ENCODE results near the gene LDHAL6B. TPM values are rescaled to one million over a fixed set of nuclear protein-coding genes. Genes with fewer than 3 reads are reported as not detected.

The LDHAL6B gene
- total RNA-seq, 1 experiment from 2014 or later = not detected

DNA sequence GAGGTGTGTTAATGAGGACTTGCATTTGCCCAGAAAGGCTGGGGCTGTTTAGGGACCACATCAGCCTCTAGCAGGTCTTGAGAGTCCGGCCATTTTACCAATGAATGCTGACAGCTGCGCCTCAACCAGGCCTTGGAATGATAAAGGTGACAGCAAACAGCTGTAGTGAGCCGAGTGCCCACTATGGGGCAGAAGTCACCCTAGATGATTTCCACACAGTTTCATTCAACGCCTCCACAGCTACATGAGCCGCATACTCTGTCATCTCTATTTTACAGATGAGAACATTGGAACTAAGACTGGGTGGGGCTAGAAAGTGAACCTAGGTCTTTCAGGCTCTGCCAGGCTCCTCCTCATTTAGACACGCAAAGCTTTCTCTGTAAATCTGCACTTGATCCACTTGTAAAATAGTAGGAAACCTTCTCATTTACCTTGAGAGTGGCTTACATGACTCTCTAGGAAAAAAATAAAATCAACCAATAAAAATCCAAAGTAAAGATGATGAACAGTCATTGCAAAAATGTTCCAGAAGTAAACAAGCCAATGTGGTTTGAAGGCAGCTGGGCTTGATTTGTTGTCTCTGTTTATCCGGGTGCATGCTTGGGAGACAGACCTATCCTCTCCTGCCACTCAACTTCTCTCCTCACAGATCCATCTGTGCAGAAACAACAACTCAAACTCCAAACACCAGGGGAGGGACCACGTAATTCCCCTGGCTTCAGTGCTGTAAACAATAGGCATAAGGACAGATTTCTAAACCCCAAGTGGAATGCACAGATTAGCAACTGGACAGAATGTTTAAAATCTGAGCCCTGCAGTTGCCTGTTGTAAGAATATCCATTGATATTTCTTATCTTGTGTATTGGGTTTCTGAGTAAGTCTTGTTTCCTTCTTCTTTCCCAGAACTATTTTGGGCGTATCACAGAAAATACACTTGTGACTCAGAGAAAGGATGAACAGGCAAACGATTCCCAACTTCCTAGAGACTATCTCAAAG is 31.5 kb upstream of the LDHAL6B start:
- Mint-ChIP-seq H3K27me3 (ENCODE audit: unreplicated experiment) (no peaks in the 10 kb centered on the region), H3K27ac (ENCODE audit: unreplicated experiment) (peak overlapping the region; percentile 24), H3K9me3 (ENCODE audit: low read depth, unreplicated experiment) (no peaks in the 10 kb centered on the region), H3K4me3 (ENCODE audit: low read depth, unreplicated experiment) (no peak overlapping the region), H3K36me3 (ENCODE audit: insufficient read depth, unreplicated experiment) (peaks cover 87% of the 10 kb centered on the region), H3K4me1 (ENCODE audit: low read depth, unreplicated experiment) (peaks cover 14% of the 10 kb centered on the region)
- CTCF ChIA-PET = interaction anchor here (0.7 to 1.4 kb wide), 6 partner anchors 17 to 326 kb away, joined by 3 to 8 read pairs (median 3); partner anchors contain the start of gene MYO1E
- BruUV-seq (replicated peaks) = no TSS peak
- DNase-seq = peak; percentile 57
- TF ChIP-seq, protein P1, sequence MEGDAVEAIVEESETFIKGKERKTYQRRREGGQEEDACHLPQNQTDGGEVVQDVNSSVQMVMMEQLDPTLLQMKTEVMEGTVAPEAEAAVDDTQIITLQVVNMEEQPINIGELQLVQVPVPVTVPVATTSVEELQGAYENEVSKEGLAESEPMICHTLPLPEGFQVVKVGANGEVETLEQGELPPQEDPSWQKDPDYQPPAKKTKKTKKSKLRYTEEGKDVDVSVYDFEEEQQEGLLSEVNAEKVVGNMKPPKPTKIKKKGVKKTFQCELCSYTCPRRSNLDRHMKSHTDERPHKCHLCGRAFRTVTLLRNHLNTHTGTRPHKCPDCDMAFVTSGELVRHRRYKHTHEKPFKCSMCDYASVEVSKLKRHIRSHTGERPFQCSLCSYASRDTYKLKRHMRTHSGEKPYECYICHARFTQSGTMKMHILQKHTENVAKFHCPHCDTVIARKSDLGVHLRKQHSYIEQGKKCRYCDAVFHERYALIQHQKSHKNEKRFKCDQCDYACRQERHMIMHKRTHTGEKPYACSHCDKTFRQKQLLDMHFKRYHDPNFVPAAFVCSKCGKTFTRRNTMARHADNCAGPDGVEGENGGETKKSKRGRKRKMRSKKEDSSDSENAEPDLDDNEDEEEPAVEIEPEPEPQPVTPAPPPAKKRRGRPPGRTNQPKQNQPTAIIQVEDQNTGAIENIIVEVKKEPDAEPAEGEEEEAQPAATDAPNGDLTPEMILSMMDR (IDR thresholded peaks at IDR 0.05; ENCODE audit: unreplicated experiment) = peak; percentile 68
- intact Hi-C loops (cut with micrococcal nuclease; ENCODE audit: unreplicated experiment) = loop anchor here (5.0 to 10.0 kb wide), 2 partner anchors 200 to 317 kb away; partner anchors contain the start of gene MYO1E

DNA sequence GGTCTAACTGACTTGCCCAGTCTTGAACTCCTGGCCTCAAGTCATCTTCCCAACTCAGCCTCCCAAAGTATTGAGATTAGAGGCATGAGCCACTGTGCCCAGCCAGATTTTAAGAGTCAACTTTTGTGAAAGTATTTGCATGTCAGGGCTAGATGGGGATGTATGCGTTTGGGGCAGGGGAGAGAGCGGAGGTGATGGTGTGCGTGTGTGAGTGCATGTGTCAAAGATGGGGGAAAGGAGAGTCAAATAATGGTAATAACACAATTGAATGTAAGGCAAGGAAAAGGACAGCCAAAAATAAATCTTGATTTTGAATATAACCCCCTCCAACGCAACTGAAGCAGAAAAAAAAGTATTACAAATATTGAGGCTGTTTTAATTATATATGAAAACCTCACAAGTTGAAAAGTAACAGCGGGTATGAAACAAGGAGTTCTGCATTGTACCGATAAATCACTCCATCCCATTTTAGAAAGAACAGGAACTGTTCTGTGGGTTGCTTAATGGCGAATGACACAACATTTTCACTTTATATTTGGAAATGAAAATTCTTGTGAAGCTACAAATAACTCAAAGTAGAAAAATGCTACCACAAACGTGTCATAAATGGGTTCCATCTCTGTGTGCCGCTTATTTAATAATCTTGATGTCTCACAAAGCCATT is 29.9 kb upstream of the LDHAL6B start:
- TF ChIP-seq, protein P1 (IDR thresholded peaks at IDR 0.05; ENCODE audit: unreplicated experiment) = no peak
- peaks cover 87% of the 10 kb centered on the region for H3K36me3 Mint-ChIP-seq (ENCODE audit: insufficient read depth, unreplicated experiment)
- H3K27me3 Mint-ChIP-seq (ENCODE audit: unreplicated experiment) = no peaks in the 10 kb centered on the region
- H3K4me1 Mint-ChIP-seq (ENCODE audit: low read depth, unreplicated experiment) = peaks cover 14% of the 10 kb centered on the region
- CTCF ChIA-PET = interaction anchor here (0.6 to 0.7 kb wide), 2 partner anchors 61 to 71 kb away, joined by 3 to 7 read pairs; no protein-coding TSS in a partner anchor
- H3K27ac Mint-ChIP-seq (ENCODE audit: unreplicated experiment) = no peak overlapping the region
- BruUV-seq (replicated peaks) = no TSS peak
- H3K9me3 Mint-ChIP-seq (ENCODE audit: low read depth, unreplicated experiment) = no peaks in the 10 kb centered on the region
- H3K4me3 Mint-ChIP-seq (ENCODE audit: low read depth, unreplicated experiment) = no peak overlapping the region
- no peak for DNase-seq
- intact Hi-C loops (cut with micrococcal nuclease; ENCODE audit: unreplicated experiment) = loop anchor here (5.0 to 10.0 kb wide), 2 partner anchors 198 to 316 kb away; partner anchors contain the start of gene MYO1E

DNA sequence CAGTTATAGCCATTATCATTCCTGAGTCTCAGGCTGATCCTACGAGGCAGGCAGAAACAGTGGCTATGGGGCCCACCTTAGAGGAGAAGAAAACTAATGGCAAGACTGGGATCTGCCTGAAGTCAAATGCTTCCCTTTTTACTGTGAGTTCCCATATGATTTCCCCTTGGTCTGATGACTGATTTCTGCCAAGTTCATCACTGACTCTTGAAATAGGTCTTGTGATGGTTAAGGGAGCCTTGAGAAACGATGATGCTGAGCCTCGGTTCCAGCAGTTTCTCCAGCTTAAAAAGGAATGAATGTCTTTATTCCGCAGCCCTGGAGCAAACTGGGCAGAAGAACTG is 29.4 kb upstream of the LDHAL6B start:
- H3K27me3 Mint-ChIP-seq (ENCODE audit: unreplicated experiment) = no peaks in the 10 kb centered on the region
- BruUV-seq (replicated peaks) = no TSS peak
- no peak for DNase-seq
- CTCF ChIA-PET = no interaction called here
- H3K27ac Mint-ChIP-seq (ENCODE audit: unreplicated experiment) = peak overlapping the region; percentile 18
- TF ChIP-seq, protein P1 (IDR thresholded peaks at IDR 0.05; ENCODE audit: unreplicated experiment) = no peak
- no peak overlapping the region for H3K4me3 Mint-ChIP-seq (ENCODE audit: low read depth, unreplicated experiment)
- intact Hi-C loops (cut with micrococcal nuclease; ENCODE audit: unreplicated experiment) = loop anchor here (5.0 to 10.0 kb wide), 2 partner anchors 198 to 315 kb away; partner anchors contain the start of gene MYO1E
- H3K9me3 Mint-ChIP-seq (ENCODE audit: low read depth, unreplicated experiment) = no peaks in the 10 kb centered on the region
- peaks cover 86% of the 10 kb centered on the region for H3K36me3 Mint-ChIP-seq (ENCODE audit: insufficient read depth, unreplicated experiment)
- H3K4me1 Mint-ChIP-seq (ENCODE audit: low read depth, unreplicated experiment) = peaks cover 14% of the 10 kb centered on the region

DNA sequence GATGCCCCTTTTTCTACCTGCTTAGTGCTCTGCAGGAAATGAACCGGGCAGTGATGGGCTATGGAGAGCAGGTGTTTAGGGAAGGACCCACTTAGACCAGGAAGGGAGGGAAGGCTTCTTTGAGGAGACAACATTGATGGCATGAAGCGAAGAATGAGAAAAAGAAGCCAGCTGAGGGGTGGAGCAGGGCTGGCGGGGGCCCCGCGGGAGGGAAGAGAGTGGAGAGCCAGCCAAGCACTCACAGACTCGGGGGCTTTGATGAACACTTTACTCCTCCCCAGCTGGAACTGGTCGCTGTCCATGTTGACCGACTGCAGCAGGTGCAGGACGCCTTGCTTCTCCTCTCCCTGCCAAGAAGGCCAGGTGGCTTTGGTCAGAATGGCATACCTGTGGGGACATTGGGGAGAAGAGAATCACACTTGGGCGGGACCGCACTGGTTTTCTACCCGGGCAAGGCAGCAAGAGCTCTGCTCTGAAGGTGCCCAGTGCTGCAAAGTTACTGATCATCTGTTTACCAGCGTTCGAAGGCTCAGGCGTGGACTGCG is 28.4 kb upstream of the LDHAL6B start:
- peaks cover 86% of the 10 kb centered on the region for H3K36me3 Mint-ChIP-seq (ENCODE audit: insufficient read depth, unreplicated experiment)
- BruUV-seq (replicated peaks) = no TSS peak
- H3K4me1 Mint-ChIP-seq (ENCODE audit: low read depth, unreplicated experiment) = peaks cover 14% of the 10 kb centered on the region
- no peak for DNase-seq
- H3K4me3 Mint-ChIP-seq (ENCODE audit: low read depth, unreplicated experiment) = no peak overlapping the region
- peak overlapping the region; percentile 18 for H3K27ac Mint-ChIP-seq (ENCODE audit: unreplicated experiment)
- TF ChIP-seq, protein P1 (IDR thresholded peaks at IDR 0.05; ENCODE audit: unreplicated experiment) = no peak
- intact Hi-C loops (cut with micrococcal nuclease; ENCODE audit: unreplicated experiment) = loop anchor here (5.0 to 10.0 kb wide), 2 partner anchors 197 to 314 kb away; partner anchors contain the start of gene MYO1E
- H3K9me3 Mint-ChIP-seq (ENCODE audit: low read depth, unreplicated experiment) = no peaks in the 10 kb centered on the region
- H3K27me3 Mint-ChIP-seq (ENCODE audit: unreplicated experiment) = no peaks in the 10 kb centered on the region
- CTCF ChIA-PET = no interaction called here

All from Calu3 (cell line).